Measurements from ENCODE around the gene EBF4. TPM values are rescaled to one million over a fixed set of nuclear protein-coding genes. Genes with fewer than 3 reads are reported as not detected.

Gene EBF4
- total RNA-seq, 4 donors from 2014 or later: 1.3 to 7.5 (median 5.4) TPM

- TF ChIP-seq, protein P1, sequence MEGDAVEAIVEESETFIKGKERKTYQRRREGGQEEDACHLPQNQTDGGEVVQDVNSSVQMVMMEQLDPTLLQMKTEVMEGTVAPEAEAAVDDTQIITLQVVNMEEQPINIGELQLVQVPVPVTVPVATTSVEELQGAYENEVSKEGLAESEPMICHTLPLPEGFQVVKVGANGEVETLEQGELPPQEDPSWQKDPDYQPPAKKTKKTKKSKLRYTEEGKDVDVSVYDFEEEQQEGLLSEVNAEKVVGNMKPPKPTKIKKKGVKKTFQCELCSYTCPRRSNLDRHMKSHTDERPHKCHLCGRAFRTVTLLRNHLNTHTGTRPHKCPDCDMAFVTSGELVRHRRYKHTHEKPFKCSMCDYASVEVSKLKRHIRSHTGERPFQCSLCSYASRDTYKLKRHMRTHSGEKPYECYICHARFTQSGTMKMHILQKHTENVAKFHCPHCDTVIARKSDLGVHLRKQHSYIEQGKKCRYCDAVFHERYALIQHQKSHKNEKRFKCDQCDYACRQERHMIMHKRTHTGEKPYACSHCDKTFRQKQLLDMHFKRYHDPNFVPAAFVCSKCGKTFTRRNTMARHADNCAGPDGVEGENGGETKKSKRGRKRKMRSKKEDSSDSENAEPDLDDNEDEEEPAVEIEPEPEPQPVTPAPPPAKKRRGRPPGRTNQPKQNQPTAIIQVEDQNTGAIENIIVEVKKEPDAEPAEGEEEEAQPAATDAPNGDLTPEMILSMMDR (IDR thresholded peaks at IDR 0.05): peak in 1 of 3 donors; percentile 19
- no peak for DNase-seq (ENCODE audit: low spot score)
- peak; percentile 70 for ATAC-seq (ENCODE audit: low FRiP score)
Measured at GRCh38 chr20:2742934-2743559, 50.5 kb downstream of the EBF4 start.

DNA sequence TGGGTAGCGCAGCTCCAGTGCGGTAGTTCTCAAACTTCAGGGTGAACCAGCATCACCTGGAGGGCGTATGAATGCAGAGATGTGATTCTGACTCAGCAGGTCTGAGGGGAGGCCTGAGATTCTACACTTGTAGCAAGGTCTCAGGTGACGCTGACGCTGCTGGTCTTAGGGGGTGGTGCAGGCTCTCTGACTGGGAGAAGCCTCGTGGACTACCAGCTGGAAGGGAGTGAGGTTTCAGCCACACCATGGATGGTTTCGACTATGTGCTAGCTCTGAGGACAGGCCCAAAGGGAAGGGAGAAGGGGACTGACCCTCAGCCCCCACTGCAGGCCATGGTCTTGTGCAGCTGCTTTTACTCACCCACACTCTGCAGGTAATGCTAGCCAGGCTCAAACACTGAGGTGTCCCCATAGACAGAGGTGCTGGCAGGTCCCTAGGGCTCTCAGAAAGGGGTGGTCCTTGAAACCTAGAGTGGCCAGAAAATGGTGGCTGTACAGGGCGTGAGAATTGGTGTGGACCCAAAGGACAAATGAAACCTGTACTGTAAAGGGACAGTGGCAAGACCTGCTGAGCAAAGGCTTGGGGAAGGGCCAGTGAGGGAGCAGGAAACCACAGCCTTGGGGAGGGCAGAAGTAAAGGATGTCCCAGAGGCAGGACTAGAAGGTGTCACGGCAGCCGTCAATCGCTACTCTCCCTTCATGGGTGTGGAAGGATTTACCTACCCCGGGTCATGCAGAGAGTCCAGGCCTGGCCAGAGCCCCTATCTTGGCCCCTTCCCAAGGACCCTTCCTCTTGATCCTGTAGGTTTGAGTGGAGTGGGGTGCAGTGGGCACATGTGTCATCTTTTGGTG lies 52.7 kb downstream of the EBF4 start:
- TF ChIP-seq, protein P1 (IDR thresholded peaks at IDR 0.05): no peak
- DNase-seq (ENCODE audit: low spot score): no peak
- no peak for ATAC-seq (ENCODE audit: low FRiP score)

GRCh38 chr20:2745936-2746635 lies 53.5 kb downstream of the EBF4 start:
- ATAC-seq (ENCODE audit: low FRiP score): no peak
- no peak for DNase-seq (ENCODE audit: low spot score)
- TF ChIP-seq, protein P1 (IDR thresholded peaks at IDR 0.05): no peak

DNA sequence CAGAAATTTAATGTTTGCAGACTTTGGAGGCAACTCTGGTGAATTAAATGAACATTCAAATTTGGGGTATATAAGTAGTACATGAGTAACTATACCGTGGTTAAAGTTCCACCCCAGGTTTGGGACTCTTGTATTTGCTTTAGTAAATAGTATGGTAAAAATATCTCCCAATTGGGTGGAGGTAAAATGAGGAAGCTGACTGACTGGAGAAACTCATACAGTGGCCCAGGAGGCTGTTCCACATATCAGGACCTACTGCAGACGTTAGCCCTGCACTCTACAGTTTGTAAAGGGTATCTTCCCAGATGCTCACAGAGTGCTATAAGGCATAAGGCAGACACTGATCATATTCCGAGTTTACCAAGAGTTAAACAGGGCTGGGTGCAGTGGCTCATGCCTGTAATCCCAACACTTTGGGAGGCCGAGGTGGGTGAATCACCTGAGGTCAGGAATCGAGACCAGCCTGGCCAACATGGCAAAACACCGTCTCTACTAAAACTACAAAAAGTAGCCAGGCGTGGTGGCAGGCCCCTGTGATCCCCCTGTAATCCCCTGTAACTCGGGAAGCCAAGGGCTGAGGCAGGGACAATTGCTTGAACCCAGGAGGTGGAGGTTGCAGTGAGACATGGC lies 54.2 kb downstream of the EBF4 start:
- TF ChIP-seq, protein P1 (IDR thresholded peaks at IDR 0.05): no peak
- ATAC-seq (ENCODE audit: low FRiP score) (no peak), DNase-seq (ENCODE audit: low spot score) (no peak)

DNA sequence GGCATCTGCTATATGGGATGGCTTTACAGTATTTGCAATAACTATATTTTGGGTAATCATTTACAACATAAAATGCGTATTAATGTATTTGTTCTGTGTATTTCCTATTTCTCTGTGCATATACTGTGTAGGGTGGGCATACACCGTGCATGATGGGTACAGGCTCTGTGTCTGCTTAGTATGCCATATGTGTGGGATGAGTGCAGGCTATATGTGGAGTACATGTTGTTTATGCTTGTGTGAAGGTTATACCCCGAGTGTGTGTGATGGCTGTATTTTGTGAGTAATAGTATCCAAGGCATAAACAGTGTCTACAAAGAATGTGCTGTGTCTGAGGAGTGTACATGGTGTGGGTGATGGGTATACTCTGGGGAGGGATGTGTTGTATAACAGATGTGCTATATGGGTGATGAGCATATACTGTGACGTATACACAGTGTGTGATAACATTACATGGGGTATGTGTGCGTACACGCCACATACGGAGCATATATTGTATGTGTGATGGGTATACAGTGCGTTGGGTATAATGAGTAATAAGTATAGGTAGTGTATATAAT lies 55.2 kb downstream of the EBF4 start:
- TF ChIP-seq, protein P1 (IDR thresholded peaks at IDR 0.05): no peak
- DNase-seq (ENCODE audit: low spot score) (no peak), ATAC-seq (ENCODE audit: low FRiP score) (no peak)

GRCh38 chr20:2748551-2749342 lies 56.2 kb downstream of the EBF4 start:
- ATAC-seq (ENCODE audit: low FRiP score) (no peak), DNase-seq (ENCODE audit: low spot score) (no peak)

More at GRCh38 chr20:2748551-2749342, 56.2 kb downstream of the EBF4 start:
- TF ChIP-seq, protein P1 (IDR thresholded peaks at IDR 0.05): no peak
